GM12892 (cell line): Measurements from ENCODE around the gene SLC28A1.

Source experiments
- POLR2A ChIP-seq: IDR thresholded peaks from 2 replicates; pipeline ENCODE4 v1.6.1; 2011; ENCODE audit warnings: low read depth, low read length, control low read depth
- POLR2AphosphoS5 ChIP-seq: IDR thresholded peaks from 2 replicates; pipeline ENCODE4 v1.6.1; 2011; ENCODE audit warnings: low read depth, low read length, control low read depth
- TAF1 ChIP-seq: IDR thresholded peaks from 2 replicates; pipeline ENCODE4 v1.6.1; 2011; ENCODE audit warnings: low read depth, mild to moderate bottlenecking, control low read depth, low read length, borderline replicate concordance

DNA sequence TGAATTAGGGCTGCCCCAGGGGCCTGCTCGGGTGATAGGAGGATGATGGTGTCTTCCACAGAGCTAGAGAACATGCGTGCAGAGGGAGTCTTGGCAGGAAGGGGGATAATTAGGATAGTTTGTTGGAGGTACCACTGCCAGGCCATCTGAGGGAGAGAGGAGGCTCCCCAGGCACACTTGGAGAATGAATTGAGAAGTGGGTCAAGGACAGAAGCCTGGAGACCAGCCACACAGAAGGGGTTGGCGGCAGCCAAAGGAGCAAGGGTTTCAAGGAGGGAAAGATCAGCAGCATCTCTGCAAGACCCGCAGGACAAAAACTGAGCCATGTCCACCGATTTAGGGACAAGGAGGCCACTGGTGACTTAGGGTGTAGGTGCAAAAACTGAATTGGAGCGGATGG lies 6.9 kb downstream of the SLC28A1 start:
- TF ChIP-seq POLR2A (no peak), POLR2AphosphoS5 (no peak), TAF1 (no peak)
